Lower lobe of right lung (tissue), 2 donors: Measurements from ENCODE around the gene TNFAIP8L1. TPM values are rescaled to one million over a fixed set of nuclear protein-coding genes. Genes with fewer than 3 reads are reported as not detected.

Source experiments
- ATAC-seq, 2 donors: fragments of 200-7000 bp; cut with Tn5 transposase; one replicate each; pipeline ENCODE4 v1.9.1; 2020 to 2022; ENCODE audit warnings: mild to moderate bottlenecking in 2 of 2, moderate library complexity in 2 of 2
- DNase-seq: peaks from one replicate; pipeline ENCODE4 v3.0.0-alpha.2; 2020
- H3K27ac ChIP-seq: fragments of 200-600 bp; one replicate; pipeline ENCODE4 v1.8.0; 2022
- H3K27me3 ChIP-seq: fragments of 200-600 bp; one replicate; pipeline ENCODE4 v1.8.0; 2022; ENCODE audit warnings: low read depth
- H3K36me3 ChIP-seq: fragments of 200-600 bp; one replicate; pipeline ENCODE4 v1.8.0; 2022; ENCODE audit warnings: mild to moderate bottlenecking
- H3K4me1 ChIP-seq: fragments of 200-600 bp; one replicate; pipeline ENCODE4 v1.8.0; 2022
- H3K4me3 ChIP-seq: fragments of 200-600 bp; one replicate; pipeline ENCODE4 v1.8.0; 2022; ENCODE audit warnings: mild to moderate bottlenecking
- H3K9me3 ChIP-seq: fragments of 200-600 bp; one replicate; pipeline ENCODE4 v1.8.0; 2022
- CTCF ChIP-seq: fragments of 200-600 bp; IDR thresholded peaks from one replicate; pipeline ENCODE4 v1.8.0; 2022; ENCODE audit warnings: antibody characterized with exemption, mild to moderate bottlenecking
- intact Hi-C: fragments of 100-400 bp; cut with DNase I; formaldehyde crosslinking; loops from one replicate; pipeline ENCODE4 v1.11.0; 2022
- total RNA-seq: library from RNA; stranded (reverse); fragmentation: NEBNext Ultra II Directional; extraction: Animal tissue kit (Norgen Biotek cat#: 25700); gene quantifications from one replicate; pipeline ENCODE4 v1.2.1, GENCODE V29; 2021
- donor health status: DM: no; HTN: yes; CAD: no; lungs with severe emphysema.

TNFAIP8L1 gene
- total RNA-seq, 1 donor from 2014 or later = 11.2 TPM

GRCh38 chr19:4602915-4603314 lies 36.4 kb upstream of the TNFAIP8L1 start:
- H3K4me3 ChIP-seq = no peak overlapping the region
- H3K27me3 ChIP-seq = peaks cover 69% of the 10 kb centered on the region
- no peak for DNase-seq
- H3K36me3 ChIP-seq = no peaks in the 10 kb centered on the region
- intact Hi-C loops = no loop called here
- no peak for TF ChIP-seq CTCF
- H3K27ac ChIP-seq = no peak overlapping the region
- no peaks in the 10 kb centered on the region for H3K4me1 ChIP-seq
- no peaks in the 10 kb centered on the region for H3K9me3 ChIP-seq
- ATAC-seq = no peak

GRCh38 chr19:4604912-4605311 lies 34.4 kb upstream of the TNFAIP8L1 start:
- Histone ChIP-seq H3K4me1 (no peaks in the 10 kb centered on the region), H3K36me3 (no peaks in the 10 kb centered on the region), H3K27ac (no peak overlapping the region), H3K9me3 (no peaks in the 10 kb centered on the region), H3K27me3 (peaks cover 55% of the 10 kb centered on the region), H3K4me3 (no peak overlapping the region)
- no peak for TF ChIP-seq CTCF
- no peak for ATAC-seq
- intact Hi-C loops = no loop called here
- DNase-seq = no peak

GRCh38 chr19:4606181-4606580 lies 33.1 kb upstream of the TNFAIP8L1 start:
- no peaks in the 10 kb centered on the region for H3K4me1 ChIP-seq
- H3K27ac ChIP-seq = no peak overlapping the region
- H3K4me3 ChIP-seq = no peak overlapping the region
- no peaks in the 10 kb centered on the region for H3K36me3 ChIP-seq
- no peak for TF ChIP-seq CTCF
- DNase-seq (no peak), ATAC-seq (no peak)
- peaks cover 52% of the 10 kb centered on the region for H3K27me3 ChIP-seq
- H3K9me3 ChIP-seq = no peaks in the 10 kb centered on the region
- intact Hi-C loops = no loop called here

- intact Hi-C loops = no loop called here
- H3K4me3 ChIP-seq = no peak overlapping the region
- no peak overlapping the region for H3K27ac ChIP-seq
- no peak for ATAC-seq
- no peaks in the 10 kb centered on the region for H3K36me3 ChIP-seq
- peaks cover 48% of the 10 kb centered on the region for H3K27me3 ChIP-seq
- no peak for DNase-seq
- TF ChIP-seq CTCF = no peak
- H3K9me3 ChIP-seq = no peaks in the 10 kb centered on the region
- no peaks in the 10 kb centered on the region for H3K4me1 ChIP-seq
Measured at GRCh38 chr19:4606921-4607678, 32.2 kb upstream of the TNFAIP8L1 start.

- no peak for TF ChIP-seq CTCF
- DNase-seq (no peak), ATAC-seq (peak; percentile 37 to 54)
- Histone ChIP-seq H3K36me3 (no peaks in the 10 kb centered on the region), H3K9me3 (no peaks in the 10 kb centered on the region), H3K4me3 (no peak overlapping the region), H3K27me3 (peaks cover 38% of the 10 kb centered on the region), H3K27ac (no peak overlapping the region), H3K4me1 (no peaks in the 10 kb centered on the region)
- intact Hi-C loops = no loop called here
Measured at GRCh38 chr19:4609878-4610511, 29.3 kb upstream of the TNFAIP8L1 start.
